Choroid plexus epithelial cell (primary cell): ENCODE data around the gene TRA2B.

Experiments
- DNase-seq: peaks from one replicate; pipeline ENCODE4 v3.0.0-alpha.2; 2010; ENCODE audit warnings: low read depth
- H3K4me3 ChIP-seq: 2 replicates; pipeline ENCODE4 v1.5.1; 2011; ENCODE audit warnings: low read depth, mild to moderate bottlenecking, control low read depth, low read length, moderate library complexity
- TF ChIP-seq, protein P1 (sequence below): conservative IDR thresholded peaks from 2 replicates; pipeline ENCODE4 v1.5.1; 2011; ENCODE audit warnings: low read depth, mild to moderate bottlenecking, control low read depth, inconsistent platforms, low read length, moderate library complexity

Gene TRA2B

GRCh38 chr3:185874119-185874518, 63.7 kb downstream of the TRA2B start:
- no peak for DNase-seq
- no peak overlapping the region for H3K4me3 ChIP-seq
- TF ChIP-seq, protein P1, sequence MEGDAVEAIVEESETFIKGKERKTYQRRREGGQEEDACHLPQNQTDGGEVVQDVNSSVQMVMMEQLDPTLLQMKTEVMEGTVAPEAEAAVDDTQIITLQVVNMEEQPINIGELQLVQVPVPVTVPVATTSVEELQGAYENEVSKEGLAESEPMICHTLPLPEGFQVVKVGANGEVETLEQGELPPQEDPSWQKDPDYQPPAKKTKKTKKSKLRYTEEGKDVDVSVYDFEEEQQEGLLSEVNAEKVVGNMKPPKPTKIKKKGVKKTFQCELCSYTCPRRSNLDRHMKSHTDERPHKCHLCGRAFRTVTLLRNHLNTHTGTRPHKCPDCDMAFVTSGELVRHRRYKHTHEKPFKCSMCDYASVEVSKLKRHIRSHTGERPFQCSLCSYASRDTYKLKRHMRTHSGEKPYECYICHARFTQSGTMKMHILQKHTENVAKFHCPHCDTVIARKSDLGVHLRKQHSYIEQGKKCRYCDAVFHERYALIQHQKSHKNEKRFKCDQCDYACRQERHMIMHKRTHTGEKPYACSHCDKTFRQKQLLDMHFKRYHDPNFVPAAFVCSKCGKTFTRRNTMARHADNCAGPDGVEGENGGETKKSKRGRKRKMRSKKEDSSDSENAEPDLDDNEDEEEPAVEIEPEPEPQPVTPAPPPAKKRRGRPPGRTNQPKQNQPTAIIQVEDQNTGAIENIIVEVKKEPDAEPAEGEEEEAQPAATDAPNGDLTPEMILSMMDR, result no peak

- no peak overlapping the region for H3K4me3 ChIP-seq
These were observed 70.2 kb downstream of the TRA2B start for GRCh38 chr3:185867650-185868049.

DNA sequence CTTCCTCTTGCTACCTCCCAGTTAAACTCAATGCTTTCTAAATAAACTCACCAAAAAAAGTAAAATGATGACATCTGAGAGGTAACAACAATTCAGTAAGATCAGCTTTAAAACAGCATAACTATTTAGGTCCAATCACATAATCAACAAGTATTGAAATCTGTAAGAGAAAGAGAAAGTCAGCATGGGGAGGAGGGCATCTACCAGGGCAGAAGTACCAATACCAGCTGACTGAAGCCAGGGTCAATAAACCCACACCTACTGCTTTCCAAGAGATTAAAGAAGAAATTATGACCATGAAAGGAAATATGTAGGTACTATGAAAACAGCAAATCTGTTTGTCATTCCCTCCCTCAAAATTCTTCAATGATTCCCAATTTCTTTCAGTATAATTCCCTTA, 70.8 kb downstream of the TRA2B start:
- TF ChIP-seq, protein P1, result no peak
- H3K4me3 ChIP-seq, result no peak overlapping the region
- DNase-seq, result no peak

More at GRCh38 chr3:185867650-185868049, 70.2 kb downstream of the TRA2B start:
- no peak for DNase-seq
- TF ChIP-seq, protein P1, result no peak

DNA sequence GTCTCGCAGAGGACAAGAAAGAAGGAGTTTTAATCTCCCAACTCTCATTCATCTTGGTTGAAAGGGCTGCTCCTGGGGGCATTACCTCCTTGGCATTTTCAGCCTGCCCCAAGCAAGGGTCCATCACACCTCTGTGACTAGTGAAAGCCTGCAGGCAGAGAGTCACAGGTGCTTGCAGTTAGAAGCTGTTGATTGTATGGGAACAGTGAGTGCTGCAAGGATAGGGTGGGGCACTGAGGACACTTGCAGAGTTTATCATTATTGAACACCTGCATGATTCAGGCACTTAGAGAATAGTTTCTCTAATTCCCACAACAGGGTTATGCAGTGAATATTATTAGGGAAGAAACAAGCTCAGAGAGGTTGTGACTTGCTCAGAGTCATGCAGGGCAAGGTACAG, 71.3 kb downstream of the TRA2B start:
- TF ChIP-seq, protein P1, result no peak
- H3K4me3 ChIP-seq, result no peak overlapping the region
- no peak for DNase-seq
